COLO829 (cell line): ENCODE results near the gene NRXN2.

Experiments
- DNase-seq: peaks from one replicate; pipeline ENCODE4 v3.0.0; 2012; ENCODE audit warnings: low spot score

NRXN2 gene

GRCh38 chr11:64627371-64627770 lies 95.6 kb downstream of the NRXN2 start:
- no peak for DNase-seq

DNA sequence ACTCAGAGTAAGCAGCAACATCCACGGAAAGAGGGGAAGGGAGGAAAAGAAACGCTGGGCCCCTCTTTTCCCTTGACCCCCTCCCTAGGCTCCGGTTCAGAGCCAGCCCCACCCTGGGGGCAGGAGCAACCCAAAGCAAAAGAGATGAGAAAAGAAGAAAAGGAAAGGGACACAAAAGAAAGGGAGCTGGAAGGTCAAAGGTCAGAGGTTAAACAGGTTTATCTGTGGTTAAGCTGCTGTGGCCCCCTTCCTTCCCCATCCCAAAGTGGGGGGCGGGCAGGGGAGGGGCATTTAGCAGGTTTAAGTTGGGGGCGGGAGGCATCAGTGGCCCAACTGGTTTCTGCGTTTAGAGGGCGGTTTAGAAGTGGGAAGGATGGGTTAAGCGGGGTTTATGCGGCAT lies 96.4 kb downstream of the NRXN2 start:
- DNase-seq: no peak

DNA sequence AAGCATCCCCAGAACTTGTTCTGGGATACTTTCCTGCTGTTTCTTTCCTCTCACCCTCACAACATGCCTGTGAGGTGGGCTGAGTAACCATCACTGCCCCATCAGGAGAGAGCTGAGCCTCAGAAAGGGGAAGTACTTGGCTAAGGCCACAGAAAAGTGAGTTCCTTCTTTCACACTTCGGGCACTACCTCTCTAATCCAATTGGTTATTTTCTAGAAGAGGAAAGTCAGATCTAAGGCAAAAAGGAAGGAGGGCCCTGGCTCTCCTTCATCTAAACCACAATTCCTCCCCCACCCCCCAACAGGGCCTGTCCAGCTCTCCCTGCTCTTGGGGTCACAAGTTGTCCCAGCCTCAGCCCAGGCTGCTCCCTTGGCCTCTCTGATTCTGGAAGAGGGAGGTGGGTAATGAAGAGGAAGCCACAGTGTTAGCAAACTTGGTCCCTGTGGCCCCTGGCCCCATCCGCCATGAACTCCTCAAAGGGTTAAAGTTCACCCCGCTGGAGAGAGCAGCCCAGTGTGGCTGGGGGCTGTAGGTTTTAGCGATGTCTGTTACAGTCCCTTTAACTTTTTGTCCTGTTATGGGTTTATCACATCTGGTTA lies 98.0 kb downstream of the NRXN2 start:
- no peak for DNase-seq

DNA sequence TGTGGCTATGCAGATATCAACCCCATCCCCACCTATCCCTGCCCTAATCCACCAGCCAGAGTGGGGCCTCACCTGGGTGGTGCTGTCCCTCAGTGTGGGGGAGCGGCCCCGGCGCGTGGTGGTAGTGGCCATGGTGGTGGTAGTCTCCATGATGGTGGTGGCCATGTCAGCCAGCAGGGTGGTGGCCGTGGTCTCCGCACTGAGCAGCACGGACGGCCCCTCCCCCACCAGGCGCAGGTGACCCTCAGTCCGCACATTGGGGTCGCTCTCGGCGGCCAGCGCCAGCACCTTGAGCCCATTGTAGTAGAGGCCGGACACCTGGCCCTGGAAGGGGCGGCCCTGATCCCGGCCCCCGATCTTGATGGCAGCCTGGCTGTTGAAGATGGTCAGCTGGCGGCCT lies 100.3 kb downstream of the NRXN2 start:
- DNase-seq: no peak

- no peak for DNase-seq
These were observed 101.5 kb downstream of the NRXN2 start for GRCh38 chr11:64621283-64622019.

- no peak for DNase-seq
These were observed 102.5 kb downstream of the NRXN2 start for GRCh38 chr11:64620381-64620971.

DNA sequence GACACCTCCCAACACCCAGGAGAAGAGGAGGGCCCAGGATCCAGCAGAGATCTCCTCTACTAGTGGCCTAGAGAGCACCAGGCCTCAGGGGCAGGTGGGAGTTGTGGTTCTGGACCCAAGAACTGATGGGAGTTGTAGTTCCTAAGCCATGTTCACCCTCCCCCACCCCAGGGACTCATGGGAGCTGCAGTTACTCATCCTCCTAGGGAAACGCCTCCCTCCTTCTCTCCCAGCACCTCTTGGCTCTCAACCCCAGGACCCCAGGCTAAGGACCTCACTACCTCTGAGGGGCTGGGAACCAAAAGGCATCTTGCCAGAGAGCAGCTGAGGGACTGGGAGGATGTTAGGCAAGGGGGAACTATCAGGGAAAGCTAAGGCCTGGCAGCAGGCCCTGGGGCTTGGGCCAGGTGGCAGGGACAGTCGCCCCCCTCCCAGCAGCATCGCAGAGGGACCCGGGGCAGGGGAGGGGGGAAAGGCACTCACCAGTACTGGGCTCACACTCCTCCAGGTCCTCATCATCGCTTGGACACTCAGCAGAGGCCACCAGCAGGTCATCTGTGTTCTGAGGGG lies 103.1 kb downstream of the NRXN2 start:
- DNase-seq: no peak

GRCh38 chr11:64619196-64619595 lies 103.8 kb downstream of the NRXN2 start:
- DNase-seq: no peak

DNA sequence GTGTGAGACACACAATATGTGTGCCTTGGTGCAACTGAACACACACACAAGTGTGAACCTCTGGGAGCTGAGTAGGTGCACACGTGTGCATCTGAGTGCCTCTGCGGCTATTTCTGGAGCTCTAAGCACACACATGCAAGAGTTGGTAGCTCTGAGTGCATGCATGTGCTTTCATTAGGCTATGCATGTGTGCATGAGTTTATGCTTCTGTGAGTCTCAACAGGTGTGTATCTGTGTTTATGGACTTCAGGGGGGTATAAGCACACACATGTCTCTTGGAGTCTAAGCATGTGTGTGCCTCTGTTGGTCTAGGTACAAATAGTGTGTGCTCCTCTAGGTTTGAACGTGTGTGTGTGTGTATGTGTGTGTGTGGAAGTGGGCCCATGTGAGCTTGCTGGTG lies 106.2 kb downstream of the NRXN2 start:
- DNase-seq: no peak

GRCh38 chr11:64614917-64615316 lies 108.1 kb downstream of the NRXN2 start:
- no peak for DNase-seq

GRCh38 chr11:64613648-64614047 lies 109.3 kb downstream of the NRXN2 start:
- DNase-seq: no peak

DNA sequence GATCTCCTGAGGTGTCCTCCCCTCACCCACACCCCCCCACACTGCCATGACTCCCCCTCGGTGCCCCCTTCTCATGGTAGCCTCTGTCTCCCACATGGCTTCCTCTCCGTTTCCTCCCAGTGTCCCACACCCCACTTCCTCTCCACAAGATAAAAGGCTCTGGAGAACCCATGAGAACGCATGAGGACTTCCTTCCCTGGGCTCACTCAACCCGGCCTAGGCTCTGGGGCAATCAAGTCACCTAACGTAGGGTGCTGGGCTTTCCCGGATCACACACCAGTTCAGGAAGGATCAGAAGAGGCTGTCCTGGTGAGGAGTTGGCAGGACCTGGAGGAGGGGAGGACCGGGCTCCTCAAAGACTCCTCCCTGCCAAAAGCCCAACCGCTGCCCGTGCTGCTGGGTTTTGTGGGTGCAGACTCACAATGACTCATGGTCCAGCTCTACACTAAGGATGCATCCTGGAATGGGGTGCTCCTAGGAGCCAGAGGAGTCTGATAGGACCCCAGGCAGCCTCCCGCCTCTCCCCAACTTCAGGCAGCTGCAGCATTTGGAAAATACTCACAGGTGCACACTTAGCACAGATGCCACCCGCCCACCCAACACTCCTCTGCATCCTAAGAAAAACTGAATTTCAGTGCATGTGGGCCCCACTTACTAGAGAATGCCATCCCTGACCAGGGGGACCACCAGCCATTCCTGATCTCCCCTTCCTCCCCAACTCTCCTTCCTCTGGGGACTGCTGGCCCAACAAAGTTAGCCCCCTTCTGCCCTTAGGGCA lies 110.9 kb downstream of the NRXN2 start:
- no peak for DNase-seq

- DNase-seq: no peak
These were observed 111.8 kb downstream of the NRXN2 start for GRCh38 chr11:64611176-64611575.

DNA sequence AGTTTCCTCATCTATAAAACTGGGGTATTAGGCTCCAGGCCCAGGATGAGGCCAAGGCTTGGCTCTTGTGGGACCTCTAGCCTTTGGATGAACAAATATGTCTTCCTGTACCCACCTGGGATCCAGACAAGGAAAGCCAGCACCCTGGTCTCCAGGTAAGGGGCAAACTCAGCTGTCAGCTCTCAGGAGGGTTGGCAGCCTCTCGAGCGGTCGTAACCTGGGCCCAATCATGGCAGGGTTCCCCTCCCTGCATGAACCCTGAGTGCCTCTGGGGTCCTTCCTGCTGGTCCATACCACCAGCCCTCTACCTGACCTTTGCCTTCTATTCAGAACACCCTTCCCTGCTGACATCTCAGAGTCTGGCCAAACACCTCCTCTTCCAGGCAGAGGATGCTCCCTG lies 112.4 kb downstream of the NRXN2 start:
- no peak for DNase-seq

DNA sequence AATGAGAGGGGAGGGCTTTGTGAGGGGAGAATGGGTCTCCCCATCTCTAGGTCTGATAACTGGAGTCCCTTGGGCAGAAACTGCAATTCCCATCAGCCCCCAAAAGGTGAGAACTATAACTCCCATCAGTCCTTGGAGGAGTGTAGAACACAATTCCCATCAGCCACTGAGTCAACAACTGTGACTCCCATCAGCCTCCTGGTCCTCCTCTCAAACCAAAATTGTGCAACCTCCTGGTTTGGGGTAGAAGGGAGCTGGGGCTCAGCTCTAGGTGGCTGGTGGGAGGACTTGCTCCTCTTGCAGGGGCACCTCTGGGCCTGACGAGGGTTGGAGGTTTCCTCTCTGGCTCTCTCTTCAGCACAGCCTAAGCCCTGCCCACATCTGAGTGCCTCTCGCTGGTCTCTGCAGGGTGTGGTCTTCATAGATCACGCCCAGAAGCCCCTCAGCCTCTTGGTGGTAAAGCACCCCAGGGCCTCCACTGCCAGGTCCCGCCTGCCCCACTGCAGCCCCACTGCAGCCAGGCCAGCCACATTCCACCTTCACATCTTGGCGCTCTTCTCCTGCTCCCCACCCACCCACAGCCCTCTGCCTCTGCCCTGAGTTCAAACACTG lies 113.5 kb downstream of the NRXN2 start:
- DNase-seq: no peak

DNA sequence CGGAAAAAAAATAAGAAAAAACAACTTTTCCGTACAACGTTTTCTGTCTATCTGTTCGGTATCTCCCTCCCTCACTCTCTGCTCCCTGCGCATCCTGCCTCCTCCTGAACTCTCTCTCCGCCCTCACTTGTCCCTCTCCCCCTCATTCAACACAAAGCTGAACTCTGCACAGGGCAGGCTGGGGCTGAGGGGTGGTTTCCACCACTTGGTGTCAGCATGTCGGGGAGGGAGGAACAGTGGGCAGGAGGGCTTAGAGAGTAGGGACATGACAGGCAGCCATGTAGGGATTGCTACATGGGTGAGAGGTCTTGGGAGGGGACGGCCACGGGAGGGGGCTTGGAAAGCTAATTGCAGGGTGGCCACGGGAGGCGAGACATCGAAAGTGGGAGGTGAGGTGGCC lies 114.4 kb downstream of the NRXN2 start:
- no peak for DNase-seq

DNA sequence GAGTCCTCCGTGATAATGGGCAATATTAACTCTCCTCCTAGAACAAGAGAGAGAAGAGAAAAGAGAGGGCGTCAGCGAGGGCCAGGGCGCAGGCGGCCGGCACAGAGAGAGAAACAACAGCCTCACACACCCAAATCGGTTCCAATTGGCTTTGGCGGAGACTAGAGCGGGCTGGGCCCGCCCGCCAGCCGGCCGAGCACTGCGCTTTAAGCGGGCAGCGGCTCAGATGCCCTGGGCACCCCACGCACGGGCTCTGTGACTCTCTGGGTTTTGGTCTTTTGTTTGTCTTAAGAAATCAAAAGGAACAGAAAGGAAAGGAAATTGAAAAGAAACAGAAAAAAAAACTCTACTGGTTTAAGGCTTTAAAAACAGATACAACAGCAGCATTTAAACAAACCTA lies 115.0 kb downstream of the NRXN2 start:
- peak; percentile 23 for DNase-seq

- DNase-seq: no peak
These were observed 115.5 kb downstream of the NRXN2 start for GRCh38 chr11:64607381-64607985.

DNA sequence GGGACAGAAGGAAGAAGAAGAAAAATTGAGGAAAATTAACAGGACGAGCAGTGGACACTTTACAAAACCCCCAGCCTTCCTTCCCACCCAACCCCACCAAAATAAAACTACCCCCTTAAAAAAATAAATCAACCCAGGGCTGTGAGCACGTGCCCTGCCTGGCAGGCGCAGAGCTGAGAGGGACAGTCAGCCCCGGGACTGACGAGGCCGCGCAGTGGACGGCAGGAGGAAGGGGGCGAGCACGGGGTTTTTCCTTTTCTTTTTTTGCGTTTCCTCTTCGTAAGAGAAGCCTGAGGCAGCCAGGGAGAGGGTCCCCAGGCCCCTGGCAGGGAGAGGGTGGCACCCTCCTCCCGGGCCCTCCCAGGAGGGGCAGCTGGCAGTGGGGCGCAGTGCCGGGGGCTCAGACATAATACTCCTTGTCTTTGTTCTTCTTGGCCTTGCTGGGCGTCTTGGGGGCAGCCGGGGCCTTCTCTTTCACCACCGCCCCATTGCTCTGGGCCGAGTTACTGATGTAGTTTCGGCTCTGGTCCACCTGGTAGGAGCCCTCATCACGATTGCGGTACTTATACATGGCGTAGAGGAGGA lies 116.1 kb downstream of the NRXN2 start:
- DNase-seq: no peak

- no peak for DNase-seq
These were observed 117.1 kb downstream of the NRXN2 start for GRCh38 chr11:64605656-64606585.
